ENCODE data around the gene F7.
"Not testable (repeated sequence)": the region's sequence is repeated elsewhere in the genome, so short reads cannot be mapped to it uniquely, and the experiment has no call there.

Gene F7

DNA sequence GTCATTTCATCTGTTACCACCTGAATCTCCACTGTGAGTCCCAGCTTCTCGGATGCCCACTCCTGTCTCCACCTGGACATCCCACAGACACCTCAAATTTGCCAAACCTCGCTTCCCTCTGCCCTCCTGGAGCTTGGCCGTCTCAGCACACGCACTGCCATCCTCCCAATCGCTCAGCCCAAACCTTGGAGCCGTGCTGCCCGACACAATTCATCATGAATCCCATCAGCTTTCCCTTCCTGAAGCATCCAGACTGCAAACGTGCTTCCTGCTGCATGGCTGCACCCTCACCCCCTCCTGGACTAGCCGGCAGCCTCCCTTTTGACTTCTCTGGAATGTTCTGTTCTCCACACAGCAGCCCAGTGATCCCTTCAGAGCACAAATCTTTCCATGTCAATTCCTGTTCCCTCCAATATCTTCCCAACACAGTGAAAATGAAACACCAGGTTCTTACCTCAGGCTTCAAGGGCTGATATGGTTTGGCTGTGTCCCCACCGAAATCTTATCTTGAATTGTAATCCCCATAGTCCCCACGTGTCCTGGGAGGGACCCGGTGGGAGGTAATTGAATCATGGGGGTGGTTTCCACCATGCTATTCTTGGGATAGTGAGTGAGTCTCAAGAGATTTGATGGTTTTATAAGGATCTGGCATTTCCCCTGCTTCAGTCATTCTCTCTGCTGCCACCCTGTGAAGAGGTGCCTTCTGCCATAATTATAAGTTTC lies 51.8 kb downstream of the F7 start:
- no peak for DNase-seq

DNA sequence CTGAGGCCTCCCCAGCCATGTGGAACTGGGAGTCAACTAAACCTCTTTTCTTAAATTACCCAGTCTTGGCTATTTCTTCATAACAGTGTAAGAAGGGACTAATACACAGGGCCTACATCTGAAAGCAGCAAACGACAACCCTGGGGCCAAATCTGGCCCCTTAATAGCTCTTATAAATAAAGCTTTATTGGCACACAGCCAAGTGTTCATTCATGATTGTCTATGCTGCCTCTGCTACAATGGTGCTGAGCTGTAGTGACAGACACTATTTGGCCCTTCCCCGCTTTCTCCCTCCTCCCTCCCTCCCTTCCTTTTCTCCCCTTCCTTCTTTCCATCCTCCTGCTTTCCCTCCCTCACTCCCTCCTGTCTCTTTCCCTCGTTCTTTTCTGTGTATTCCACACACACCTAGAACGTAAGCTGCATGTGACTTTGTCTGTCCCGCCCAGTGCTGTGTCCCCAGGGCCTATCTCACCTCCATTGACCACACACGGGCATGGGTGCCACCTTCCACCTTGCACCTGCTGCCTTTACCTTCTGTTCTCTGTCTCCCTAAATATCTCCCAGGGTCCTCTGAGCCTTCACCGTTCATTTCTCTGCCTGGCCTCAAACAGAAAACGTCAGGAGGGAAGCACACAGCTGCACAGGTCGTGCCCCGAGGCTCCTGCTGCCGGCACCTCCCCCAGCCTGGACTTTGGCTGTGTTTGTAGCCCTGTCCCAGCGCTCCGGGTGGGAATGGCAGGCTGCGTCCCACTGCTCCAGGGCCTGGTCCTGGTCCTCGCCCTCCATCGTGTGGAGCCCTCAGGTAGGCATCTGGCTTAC lies 52.5 kb downstream of the F7 start, which contains the start of gene PROZ:
PROZ (plus strand) TSS at position 720 of the 819 bp plus-strand sequence; CDS start at position 733, 13 bp downstream.
- no peak for DNase-seq

DNA sequence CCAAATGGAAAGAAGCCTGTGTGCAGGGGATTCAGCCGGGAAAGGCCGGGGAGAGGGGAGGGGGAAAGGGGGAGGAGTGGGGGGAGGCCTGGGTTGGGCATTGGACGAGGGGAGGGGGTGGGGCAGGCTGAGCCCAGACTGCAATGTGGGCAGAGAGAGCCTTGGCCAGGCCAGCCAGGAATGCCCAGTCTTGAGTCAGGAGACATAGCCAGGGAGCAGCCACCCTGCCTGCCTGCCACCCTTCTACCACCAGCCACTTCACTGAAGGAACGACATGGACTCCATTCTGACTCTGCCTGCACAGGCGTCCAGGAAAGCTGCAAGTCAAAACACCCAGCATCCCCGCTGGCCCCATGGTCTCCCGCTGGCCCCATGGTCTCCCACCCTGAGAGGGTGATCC lies 53.4 kb downstream of the F7 start:
- DNase-seq = no peak

DNA sequence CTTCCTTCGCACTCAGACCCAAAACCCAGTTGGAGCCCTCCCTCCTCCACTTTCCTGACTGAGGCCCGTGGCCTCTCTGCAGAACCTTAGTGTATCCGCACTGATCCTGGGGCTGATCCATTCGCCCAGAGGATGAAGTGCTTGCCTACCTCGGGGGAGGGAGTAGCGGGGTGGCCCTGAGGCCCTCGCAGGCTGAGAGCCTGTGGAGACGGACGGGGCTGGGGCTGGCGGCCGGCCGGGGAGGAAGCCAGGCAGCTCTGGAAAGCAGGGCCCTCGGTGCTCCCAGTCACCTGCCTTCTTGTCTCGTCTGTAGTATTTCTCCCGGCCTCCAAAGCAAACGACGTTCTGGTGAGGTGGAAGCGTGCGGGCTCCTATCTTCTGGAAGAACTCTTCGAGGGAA lies 54.1 kb downstream of the F7 start:
- no peak for DNase-seq

DNA sequence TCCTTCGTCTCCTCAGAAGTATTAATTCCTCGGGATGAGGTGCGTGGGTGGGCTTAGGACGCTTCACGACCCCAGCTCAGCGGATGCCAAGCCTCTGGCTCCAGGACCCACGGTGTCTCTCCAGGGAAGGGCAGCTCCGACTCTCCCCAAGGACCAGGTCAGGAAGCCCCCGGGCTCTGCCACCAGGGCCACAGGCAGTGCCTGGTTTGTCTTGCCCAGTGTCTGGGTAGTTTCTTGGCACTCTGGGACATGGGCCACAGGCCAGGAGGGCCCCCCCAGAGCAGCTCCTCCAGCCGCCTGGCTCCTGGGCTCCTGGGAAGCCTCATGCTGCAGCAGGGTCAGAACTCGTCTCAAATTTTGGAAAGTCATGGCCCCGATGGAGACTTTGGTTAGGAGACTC lies 55.4 kb downstream of the F7 start:
- no peak for DNase-seq

DNA sequence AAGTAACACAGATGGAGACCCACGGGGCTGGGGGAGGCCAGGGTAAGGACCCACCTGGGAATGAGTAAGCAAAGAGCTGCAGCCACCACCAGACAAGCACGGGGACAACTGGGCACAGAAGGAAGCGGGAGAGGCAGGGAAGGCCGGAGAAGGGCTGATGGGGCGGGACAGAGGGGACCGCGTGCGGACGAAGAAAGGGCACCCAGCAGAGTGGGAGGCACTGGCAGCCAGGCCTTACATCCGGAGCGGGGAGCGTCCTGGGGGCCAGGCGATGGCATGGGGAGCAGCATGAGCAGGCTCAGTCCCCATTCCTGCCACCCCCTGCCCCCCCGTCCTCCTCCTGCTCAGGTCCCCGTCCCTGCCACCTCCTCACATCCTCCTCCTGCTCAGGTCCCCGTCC lies 55.8 kb downstream of the F7 start:
- no peak for DNase-seq

DNA sequence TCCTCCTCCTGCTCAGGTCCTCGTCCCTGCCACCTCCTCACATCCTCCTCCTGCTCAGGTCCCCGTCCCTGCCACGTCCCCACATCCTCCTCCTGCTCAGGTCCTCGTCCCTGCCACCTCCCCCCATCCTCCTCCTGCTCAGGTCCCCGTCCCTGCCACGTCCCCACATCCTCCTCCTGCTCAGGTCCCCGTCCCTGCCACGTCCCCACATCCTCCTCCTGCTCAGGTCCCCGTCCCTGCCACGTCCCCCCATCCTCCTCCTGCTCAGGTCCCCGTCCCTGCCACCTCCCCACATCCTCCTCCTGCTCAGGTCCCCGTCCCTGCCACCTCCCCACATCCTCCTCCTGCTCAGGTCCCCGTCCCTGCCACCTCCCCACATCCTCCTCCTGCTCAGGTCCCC lies 56.4 kb downstream of the F7 start:
- DNase-seq = not testable (repeated sequence)

DNA sequence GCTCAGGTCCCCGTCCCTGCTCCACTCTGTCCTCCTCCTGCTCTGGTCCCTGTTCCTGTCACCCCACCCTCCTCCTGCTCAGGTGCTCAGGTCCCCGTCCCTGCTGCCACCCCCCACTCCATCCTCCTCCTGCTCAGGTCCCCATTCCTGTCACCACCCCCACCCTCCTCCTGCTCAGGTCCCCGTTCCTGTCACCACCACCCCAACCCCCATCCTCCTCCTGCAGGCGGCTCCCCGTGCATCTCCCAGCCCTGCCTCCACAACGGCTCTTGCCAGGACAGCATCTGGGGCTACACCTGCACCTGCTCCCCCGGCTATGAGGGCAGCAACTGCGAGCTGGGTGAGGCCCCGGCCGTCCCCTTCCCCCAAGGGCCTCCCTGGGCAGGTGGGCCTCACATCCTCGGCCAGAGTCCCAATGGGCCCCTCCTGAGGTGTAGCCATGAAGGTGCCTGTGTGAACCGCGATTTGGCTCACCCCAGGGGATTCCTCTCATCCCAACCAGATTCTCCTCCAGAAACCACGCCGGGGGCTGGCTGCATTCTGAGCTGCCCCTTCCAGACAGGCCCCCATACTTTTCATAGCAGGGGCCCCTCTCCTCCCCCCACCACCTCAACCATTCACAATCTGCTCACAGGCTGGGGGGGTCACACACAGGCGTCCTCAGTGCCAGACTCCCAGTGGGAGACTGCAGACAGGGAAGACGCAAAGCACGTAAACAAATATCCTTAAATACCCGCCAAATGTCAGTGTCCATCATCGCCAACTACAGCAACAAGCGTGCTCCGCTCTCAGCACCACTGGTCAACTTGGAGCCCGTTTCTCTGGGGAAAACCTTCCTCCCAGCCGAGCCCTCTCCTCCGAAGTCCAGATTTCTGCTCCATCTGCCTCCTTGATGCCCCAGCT lies 57.4 kb downstream of the F7 start:
- no peak for DNase-seq

DNA sequence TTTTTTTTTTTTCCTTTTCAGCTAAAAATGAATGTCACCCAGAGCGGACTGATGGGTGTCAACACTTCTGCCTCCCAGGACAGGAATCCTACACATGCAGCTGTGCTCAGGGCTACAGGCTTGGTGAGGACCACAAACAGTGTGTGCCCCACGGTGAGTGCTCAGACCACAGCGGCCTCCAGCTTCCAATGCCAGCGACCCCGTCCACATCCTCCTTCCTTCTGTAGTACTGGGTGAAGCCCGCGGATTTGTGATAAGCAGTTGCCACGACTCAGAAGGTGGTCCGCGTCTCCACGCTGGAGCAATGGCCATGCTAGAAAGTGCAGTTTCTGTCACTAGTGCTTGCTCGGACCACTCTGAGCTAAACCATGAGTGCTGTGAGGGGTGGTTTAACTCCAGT lies 58.9 kb downstream of the F7 start:
- no peak for DNase-seq

DNA sequence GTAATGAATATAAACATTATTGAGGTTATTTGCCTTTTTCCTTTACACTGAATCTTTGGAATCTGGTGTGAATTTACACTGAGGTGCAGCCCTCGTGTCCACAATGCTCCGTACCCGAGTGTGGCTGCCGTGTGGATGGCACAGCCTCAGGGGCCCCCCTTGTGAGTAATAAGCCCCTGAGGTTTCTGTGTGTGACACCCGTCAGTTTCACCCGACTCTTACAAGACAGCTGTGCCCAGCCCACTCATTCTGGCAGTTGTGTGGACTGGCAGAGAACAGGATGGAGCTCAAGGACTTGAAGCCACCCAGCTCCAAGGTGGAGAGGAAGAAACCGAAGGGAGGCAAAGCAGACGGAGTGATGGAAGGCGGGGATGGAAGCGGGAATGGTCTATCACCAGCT lies 60.7 kb downstream of the F7 start:
- DNase-seq = no peak

DNA sequence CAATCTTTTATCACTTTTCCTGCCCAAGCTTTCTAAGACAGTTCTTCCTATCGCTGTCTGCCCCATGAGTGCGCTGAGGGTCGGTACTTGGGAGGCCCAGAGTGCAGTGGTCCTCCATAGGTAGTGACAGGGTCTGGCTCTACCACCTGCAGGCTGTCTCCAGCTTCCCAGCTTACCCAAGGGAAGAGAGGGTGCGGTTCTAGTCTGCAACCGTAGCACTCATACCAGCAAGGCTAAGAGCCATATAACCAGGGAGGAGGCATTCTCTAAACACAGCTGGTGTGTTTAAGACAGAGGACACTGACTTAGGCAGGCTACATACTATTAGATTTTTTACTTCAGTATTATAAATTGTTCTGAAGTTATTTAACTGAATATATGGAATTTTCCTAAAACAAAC lies 61.1 kb downstream of the F7 start:
- DNase-seq = no peak

DNA sequence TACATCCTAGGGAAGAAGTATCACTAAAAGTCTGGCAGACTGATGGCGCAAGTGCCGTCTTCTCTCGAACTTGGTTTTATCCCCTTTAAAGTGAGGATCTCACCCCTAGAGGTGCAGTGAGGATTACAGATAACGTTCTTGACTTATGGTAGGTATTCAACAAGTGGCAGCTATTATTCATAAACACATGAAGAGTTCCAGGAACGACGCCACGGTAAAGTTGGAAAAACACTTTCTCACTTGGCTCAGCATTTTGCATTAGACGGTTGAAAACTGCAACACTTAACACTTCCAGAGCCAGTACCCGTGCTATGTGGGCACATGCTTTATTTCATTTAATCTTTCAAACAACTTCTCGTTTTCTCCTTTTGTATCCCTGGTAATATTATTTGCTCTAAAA lies 61.6 kb downstream of the F7 start:
- DNase-seq = no peak

DNA sequence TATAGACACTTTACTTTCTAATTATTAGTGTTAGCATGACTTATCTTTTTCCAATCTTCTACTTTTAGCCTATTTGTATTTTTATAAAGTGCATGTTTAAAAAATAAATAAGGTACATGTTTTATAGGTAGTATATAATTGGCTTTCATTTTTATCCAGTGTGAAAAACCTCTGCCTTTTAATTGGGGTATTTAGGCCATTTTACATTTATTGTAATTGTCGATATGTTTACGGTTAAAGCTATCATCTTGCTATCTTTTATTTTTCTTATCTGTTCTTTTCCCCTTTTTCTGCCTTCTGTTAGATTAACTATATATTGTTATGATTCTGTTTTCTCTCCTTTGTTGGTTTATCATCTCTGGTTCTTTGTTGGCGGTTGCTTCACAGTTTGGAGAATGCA lies 62.0 kb downstream of the F7 start:
- no peak for DNase-seq

DNA sequence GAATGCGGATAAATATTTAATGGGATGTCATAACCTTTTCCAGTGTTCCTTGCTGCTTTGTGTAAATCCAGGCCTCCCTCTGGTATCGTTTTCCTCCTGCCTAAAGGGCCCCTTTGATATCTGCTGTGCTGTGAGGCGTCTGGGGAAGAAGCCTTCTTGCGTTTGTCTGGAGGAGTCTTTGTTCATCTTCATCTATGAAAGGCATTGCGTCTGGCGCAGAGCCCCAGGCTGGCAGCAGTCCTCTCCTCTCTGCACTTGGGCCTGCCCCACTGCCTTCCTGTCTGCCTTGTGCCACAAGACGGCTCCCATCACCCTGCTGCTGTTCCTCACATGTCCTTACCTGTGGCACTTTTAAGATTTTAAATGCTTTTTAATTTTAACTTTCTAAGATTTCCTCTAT lies 62.6 kb downstream of the F7 start:
- no peak for DNase-seq

DNA sequence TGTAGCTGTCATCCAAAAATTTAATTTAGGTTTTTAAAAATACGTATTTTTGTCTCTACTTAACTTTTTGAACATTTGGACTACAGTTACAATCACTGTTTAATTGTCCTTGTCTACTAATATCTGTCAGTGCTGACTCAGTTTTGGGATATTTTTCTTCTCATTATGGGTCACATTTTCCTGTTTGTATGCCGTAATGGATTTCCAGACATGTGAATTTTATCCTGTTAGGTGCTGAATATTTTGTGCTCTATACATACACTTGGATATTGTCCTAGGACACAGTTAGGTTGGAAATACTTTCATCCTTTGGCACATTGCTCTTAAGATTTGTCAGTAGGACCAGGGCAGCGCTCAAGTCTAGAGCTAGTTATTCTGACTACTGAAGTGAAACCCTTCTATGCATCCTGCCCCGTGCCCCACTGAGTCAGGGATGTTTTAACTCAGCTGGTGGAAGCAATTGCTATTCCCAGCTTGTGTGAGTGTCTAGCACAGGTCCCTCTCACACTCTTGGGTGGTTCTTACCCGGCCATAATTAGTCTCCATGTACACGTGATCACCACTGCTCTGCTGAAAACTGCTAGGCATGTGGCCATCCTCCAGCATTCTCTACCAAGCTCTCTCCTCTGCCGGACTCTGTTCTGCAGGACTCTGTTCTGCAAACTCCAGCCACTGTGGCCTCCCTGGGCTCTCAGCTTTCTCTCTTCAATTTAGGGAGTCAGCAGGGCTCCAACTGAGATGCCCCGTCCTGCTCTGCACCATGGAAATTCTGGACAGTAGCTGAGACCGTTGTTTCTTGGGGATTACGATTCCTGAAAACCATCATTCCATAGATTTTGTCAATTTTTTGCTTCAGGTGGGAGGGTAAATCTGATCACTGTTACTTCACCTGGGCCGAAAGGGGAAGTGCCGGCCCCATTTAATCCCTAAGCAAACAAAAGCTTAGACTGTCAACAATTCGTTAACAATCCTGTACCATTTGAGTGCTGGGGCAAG lies 64.0 kb downstream of the F7 start:
- peak; percentile 72 for DNase-seq
